SKM-1 treated with dmso at 0.1 percent for 144 hours (cell line): ENCODE results near the gene APLF.
A peak's percentile ranks its signal among the peaks of the same experiment; 100 is the strongest.
"Not testable (repeated sequence)": the region's sequence is repeated elsewhere in the genome, so short reads cannot be mapped to it uniquely, and the experiment has no call there.

ENCODE experiments used
- DNase-seq: peaks from one replicate; lab custom pipeline; 2025; ENCODE audit not compliant: unreplicated experiment; lab: John Stamatoyannopoulos, UW

The APLF gene

GRCh38 chr2:68521037-68521436 lies 53.7 kb downstream of the APLF start:
- no peak for DNase-seq

- DNase-seq: not testable (repeated sequence)
Observed at GRCh38 chr2:68526943-68527342, 59.6 kb downstream of the APLF start.

GRCh38 chr2:68527343-68528081 lies 60.1 kb downstream of the APLF start:
- not testable (repeated sequence) for DNase-seq

GRCh38 chr2:68529156-68529555 lies 61.8 kb downstream of the APLF start:
- DNase-seq: not testable (repeated sequence)

- DNase-seq: not testable (repeated sequence)
Observed at GRCh38 chr2:68529651-68530050, 62.3 kb downstream of the APLF start.

GRCh38 chr2:68536000-68536399 lies 68.6 kb downstream of the APLF start:
- DNase-seq: peak; percentile 18

- no peak for DNase-seq
Observed at GRCh38 chr2:68537011-68537410, 69.6 kb downstream of the APLF start.

- DNase-seq: no peak
Observed at GRCh38 chr2:68537809-68538208, 70.4 kb downstream of the APLF start.

GRCh38 chr2:68544811-68545210 lies 77.4 kb downstream of the APLF start:
- DNase-seq: no peak

GRCh38 chr2:68548396-68548795 lies 81.0 kb downstream of the APLF start:
- DNase-seq: no peak

- DNase-seq: no peak
Observed at GRCh38 chr2:68553098-68553497, 85.7 kb downstream of the APLF start.

- not testable (repeated sequence) for DNase-seq
Observed at GRCh38 chr2:68555425-68556206, 88.2 kb downstream of the APLF start.

- no peak for DNase-seq
Observed at GRCh38 chr2:68556381-68556780, 89.0 kb downstream of the APLF start.

- DNase-seq: no peak
Observed at GRCh38 chr2:68558576-68558975, 91.2 kb downstream of the APLF start.

- DNase-seq: no peak
Observed at GRCh38 chr2:68559692-68560091, 92.3 kb downstream of the APLF start.

GRCh38 chr2:68560545-68560944 lies 93.2 kb downstream of the APLF start:
- no peak for DNase-seq

- no peak for DNase-seq
Observed at GRCh38 chr2:68561372-68561771, 94.0 kb downstream of the APLF start.

- no peak for DNase-seq
Observed at GRCh38 chr2:68562934-68563333, 95.5 kb downstream of the APLF start.

- DNase-seq: no peak
Observed at GRCh38 chr2:68564426-68564825, 97.0 kb downstream of the APLF start.

GRCh38 chr2:68565273-68565672 lies 97.9 kb downstream of the APLF start:
- no peak for DNase-seq

GRCh38 chr2:68565858-68566257 lies 98.5 kb downstream of the APLF start:
- DNase-seq: no peak

- no peak for DNase-seq
Observed at GRCh38 chr2:68566362-68566761, 99.0 kb downstream of the APLF start.
